HepG2 (cell line): ENCODE results near the gene RASL10B. TPM values are rescaled to one million over a fixed set of nuclear protein-coding genes. Genes with fewer than 3 reads are reported as not detected.

Source experiments
- ATAC-seq: fragments of 200-7000 bp; cut with Tn5 transposase; 3 replicates; pipeline ENCODE4 v1.9.1; 2020; ENCODE audit warnings: mild to moderate bottlenecking, moderate library complexity
- BruUV-seq: library from RNA; stranded (reverse); fragments of 400-500 nt; replicated peaks from 2 replicates; lab custom pipeline; 2021; lab: Mats Ljungman, UMichigan
- CTCF ChIA-PET: fragments of 300-600 bp; formaldehyde crosslinking; extraction: SDS; loops from one replicate; lab custom pipeline; 2021; ENCODE audit warnings: low total read pairs, inconsistent platforms, low intra/inter-chr PET ratio; lab: Yijun Ruan, JAX
- POLR2A ChIA-PET: fragments of 350-600 bp; sonication (Branson Sonifier 250); formaldehyde crosslinking; loops from one replicate; lab custom pipeline; 2020; ENCODE audit warnings: antibody characterized with exemption, inconsistent platforms; lab: Yijun Ruan, JAX
- DNase-seq: peaks from one replicate; pipeline ENCODE4 v3.0.0-alpha.2; 2015; ENCODE audit warnings: low spot score
- FAIRE-seq: peaks from 3 replicates; lab custom pipeline; 2011; peaks lifted over from hg19 to GRCh38; lab: Jason Lieb, UNC
- H2AFZ ChIP-seq: one replicate; pipeline ENCODE4 v1.6.1; 2011; ENCODE audit warnings: low read length, inconsistent platforms
- H3K27ac ChIP-seq: fragments of 300-600 bp; 3 replicates; pipeline ENCODE4 v1.8.0; 2011; ENCODE audit warnings: mixed run types, mild to moderate bottlenecking, mixed read lengths, low read length, inconsistent platforms; ENCODE audit not compliant: insufficient read depth; ENCODE audit errors: extremely low read length
- H3K27me3 ChIP-seq, 2 experiments: fragments of 200-600 bp in 1 of 2; 2 replicates in 1 of 2; 3 replicates in 1 of 2; pipeline versions ENCODE4 v1.6.0 to v1.8.0; 2011; ENCODE audit warnings: low read length in 2 of 2, mild to moderate bottlenecking in 2 of 2, moderate library complexity in 2 of 2, inconsistent platforms in 1 of 2; ENCODE audit not compliant: insufficient read depth in 2 of 2, control insufficient read depth in 1 of 2
- H3K36me3 ChIP-seq, 2 experiments: fragments of 200-600 bp in 1 of 2; replicated peaks in 1 of 2; 2 replicates in 1 of 2; 3 replicates in 1 of 2; pipeline versions ENCODE4 v1.5.1 to v1.8.0; 2011; ENCODE audit warnings: low read length in 2 of 2, inconsistent platforms in 1 of 2; ENCODE audit not compliant: insufficient read depth in 2 of 2, control insufficient read depth in 1 of 2
- H3K4me1 ChIP-seq: 2 replicates; pipeline ENCODE4 v1.5.1; 2012; ENCODE audit warnings: low read length, inconsistent platforms; ENCODE audit not compliant: insufficient read depth
- H3K4me2 ChIP-seq: 2 replicates; pipeline ENCODE4 v1.6.0; 2011; ENCODE audit warnings: low read depth, low read length, inconsistent platforms
- H3K4me3 ChIP-seq, 3 experiments: fragments of 200-600 bp in 1 of 3; sonication (generic), shearing (Covaris generic) in 1 of 3; replicated peaks in 1 of 3; 2 replicates each; pipeline ENCODE4 v1.5.1; 2011 to 2016; ENCODE audit warnings: low read length in 3 of 3, inconsistent platforms in 2 of 3, low read depth in 2 of 3, mild to moderate bottlenecking in 2 of 3, control low read depth in 1 of 3, mixed read lengths in 1 of 3; ENCODE audit not compliant: insufficient read depth in 1 of 3
- H3K79me2 ChIP-seq: one replicate; pipeline ENCODE4 v1.6.1; 2011; ENCODE audit warnings: low read length, inconsistent platforms; ENCODE audit not compliant: insufficient read depth
- H3K9ac ChIP-seq: 2 replicates; pipeline ENCODE4 v1.6.0; 2011; ENCODE audit warnings: mild to moderate bottlenecking, low read depth, low read length, inconsistent platforms; ENCODE audit not compliant: insufficient read depth
- H3K9me3 ChIP-seq: 2 replicates; pipeline ENCODE4 v1.5.1; 2012; ENCODE audit warnings: mild to moderate bottlenecking, low read length
- H4K20me1 ChIP-seq: 2 replicates; pipeline ENCODE4 v1.6.0; 2011; ENCODE audit warnings: inconsistent platforms, mild to moderate bottlenecking, low read length, moderate library complexity; ENCODE audit not compliant: insufficient read depth
- CENPBD1 ChIP-seq: sonication (generic); formaldehyde crosslinking; IDR thresholded peaks from 2 replicates; pipeline ENCODE4 v1.8.0; 2022; ENCODE audit warnings: missing genetic modification reagents, low read depth, mild to moderate bottlenecking, borderline replicate concordance
- E2F1 ChIP-seq: sonication (generic); formaldehyde crosslinking; IDR thresholded peaks from 2 replicates; pipeline ENCODE4 v1.5.0; 2020; ENCODE audit warnings: missing genetic modification reagents
- HNRNPH1 ChIP-seq: fragments of 200-400 bp; formaldehyde crosslinking; optimal IDR thresholded peaks from 2 replicates; pipeline ENCODE3; 2017; ENCODE audit warnings: mild to moderate bottlenecking, low read depth, low read length
- HNRNPLL ChIP-seq: fragments of 200-400 bp; formaldehyde crosslinking; IDR thresholded peaks from 2 replicates; pipeline ENCODE4 v1.6.1; 2017; ENCODE audit warnings: mild to moderate bottlenecking, low read depth, low read length; ENCODE audit not compliant: poor library complexity, severe bottlenecking
- NR2F6 ChIP-seq, 2 experiments: IDR thresholded peaks; 2 replicates each; pipeline ENCODE4 v1.6.1; 2016; ENCODE audit warnings: antibody characterized with exemption in 1 of 2, mild to moderate bottlenecking in 1 of 2
- RARG ChIP-seq: sonication (generic); formaldehyde crosslinking; IDR thresholded peaks from 2 replicates; pipeline ENCODE4 v1.4.0; 2020; ENCODE audit warnings: low read depth, mild to moderate bottlenecking, missing genetic modification reagents
- RFXANK ChIP-seq: IDR thresholded peaks from 2 replicates; pipeline ENCODE4 v1.6.1; 2016
- ZNF619 ChIP-seq: sonication (generic); formaldehyde crosslinking; IDR thresholded peaks from 2 replicates; pipeline ENCODE4 v1.4.0; 2020; ENCODE audit warnings: mild to moderate bottlenecking, missing genetic modification reagents
- WGBS: methylation state at CpG from one replicate; pipeline ENCODE4 v1.1.6; 2017; ENCODE audit warnings: low lambda C conversion rate; 5-methylcytosine and 5-hydroxymethylcytosine counted together
- in situ Hi-C: cut with HindIII; loops from 2 replicates; pipeline ENCODE4 v1.10.0; 2017; ENCODE audit warnings: low pct_unique_long_range_greater_than_20kb; ENCODE audit not compliant: extremely low pct_ligation_motif_present
- intact Hi-C: fragments of 100-400 bp; cut with micrococcal nuclease; formaldehyde crosslinking; loops from one replicate; pipeline ENCODE4 v1.10.0; 2022; ENCODE audit not compliant: unreplicated experiment
- polyA plus RNA-seq, 8 experiments: library from polyadenylated mRNA; depleted of rRNA in 3 of 8; stranded (reverse) in 7 of 8; unstranded in 1 of 8; fragments of >200 nt; fragmentation: Illumina TruSeq in 4 of 8; extraction: Trizol in 4 of 8; gene quantifications; 2 replicates each; pipeline versions ENCODE4 v1.2.1 to v1.2.3, GENCODE V29; 2011 to 2016; ENCODE audit warnings: low read depth in 4 of 8, missing spikeins in 1 of 8, mixed read lengths in 1 of 8; ENCODE audit not compliant: insufficient read depth in 1 of 8
- total RNA-seq, 5 experiments: library from RNA; depleted of rRNA; stranded (reverse); fragments of >200 nt; fragmentation: Illumina TruSeq; extraction: Trizol; gene quantifications; 2 replicates each; pipeline ENCODE4 v1.2.3, GENCODE V29; 2016; ENCODE audit warnings: low read depth in 1 of 5
- TF ChIP-seq, protein P1 (sequence below): sonication (generic); formaldehyde crosslinking; conservative IDR thresholded peaks from 2 replicates; pipeline ENCODE4 v1.8.0; 2022; ENCODE audit warnings: missing genetic modification reagents

The RASL10B gene
- total and polyA plus RNA-seq, 2 of the 13 experiments (the other 11 are each of a cell fraction or from before 2014, with no cell fraction given) = 8.8 to 11.0 TPM

- Histone ChIP-seq H3K27ac (no peak overlapping the region), H3K4me2 (no peak overlapping the region), H3K79me2 (no peaks in the 10 kb centered on the region), H3K9me3 (no peaks in the 10 kb centered on the region), H3K36me3 (peaks cover 10 to 42% of the 10 kb centered on the region in 2 experiments; a peak in 4 of 5 replicates), H3K27me3 (no peaks in the 10 kb centered on the region), H3K4me3 (no peak overlapping the region), H2AFZ (no peak overlapping the region), H3K9ac (no peak overlapping the region), H4K20me1 (no peaks in the 10 kb centered on the region), H3K4me1 (peaks cover 17% of the 10 kb centered on the region)
- ChIA-PET CTCF (no interaction called here), POLR2A (no interaction called here)
- TF ChIP-seq HNRNPLL (no peak), HNRNPH1 (no peak), NR2F6 (IDR thresholded peaks at IDR 0.05) (no peak), NR2F6 (CRISPR knock-in tag; IDR thresholded peaks at IDR 0.05) (no peak), RFXANK (no peak), ZNF619 (CRISPR knock-in tag) (no peak), E2F1 (CRISPR knock-in tag) (no peak), RARG (CRISPR knock-in tag) (no peak), CENPBD1 (CRISPR knock-in tag) (no peak)
- TF ChIP-seq, protein P1, sequence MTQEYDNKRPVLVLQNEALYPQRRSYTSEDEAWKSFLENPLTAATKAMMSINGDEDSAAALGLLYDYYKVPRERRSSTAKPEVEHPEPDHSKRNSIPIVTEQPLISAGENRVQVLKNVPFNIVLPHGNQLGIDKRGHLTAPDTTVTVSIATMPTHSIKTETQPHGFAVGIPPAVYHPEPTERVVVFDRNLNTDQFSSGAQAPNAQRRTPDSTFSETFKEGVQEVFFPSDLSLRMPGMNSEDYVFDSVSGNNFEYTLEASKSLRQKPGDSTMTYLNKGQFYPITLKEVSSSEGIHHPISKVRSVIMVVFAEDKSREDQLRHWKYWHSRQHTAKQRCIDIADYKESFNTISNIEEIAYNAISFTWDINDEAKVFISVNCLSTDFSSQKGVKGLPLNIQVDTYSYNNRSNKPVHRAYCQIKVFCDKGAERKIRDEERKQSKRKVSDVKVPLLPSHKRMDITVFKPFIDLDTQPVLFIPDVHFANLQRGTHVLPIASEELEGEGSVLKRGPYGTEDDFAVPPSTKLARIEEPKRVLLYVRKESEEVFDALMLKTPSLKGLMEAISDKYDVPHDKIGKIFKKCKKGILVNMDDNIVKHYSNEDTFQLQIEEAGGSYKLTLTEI (CRISPR knock-in tag) = no peak
- DNase-seq (no peak), FAIRE-seq (no peak), ATAC-seq (no peak)
- 96% methylated on average over 2 of the region's 2 CpGs for WGBS
- in situ Hi-C loops = loop anchor here (25.0 kb wide), 1 partner anchor 89 kb away; the partner anchor contains the start of gene TAF15
- BruUV-seq = no TSS peak
- intact Hi-C loops = no loop called here
These were observed 7.7 kb upstream of the RASL10B start for GRCh38 chr17:35723735-35724134.
